HG02884 (cell line): ENCODE results near the gene TARS1.

ENCODE experiments used
- ATAC-seq: cut with Tn5 transposase; IDR thresholded peaks from one replicate; pipeline ENCODE4 v1.9.1; 2021; ENCODE audit warnings: mild to moderate bottlenecking, moderate library complexity; ENCODE audit not compliant: unreplicated experiment

Gene TARS1

GRCh38 chr5:33438996-33439395 is 1.8 kb upstream of the TARS1 start:
- no peak for ATAC-seq

GRCh38 chr5:33439905-33440481 is 772 bp upstream of the TARS1 start:
- peak; percentile 2 for ATAC-seq

GRCh38 chr5:33441241-33442177 is 744 bp downstream of the TARS1 start:
- ATAC-seq: peak; percentile 31

GRCh38 chr5:33444542-33444941 is 3.8 kb downstream of the TARS1 start:
- ATAC-seq: no peak

- no peak for ATAC-seq
These were observed 5.0 kb downstream of the TARS1 start for GRCh38 chr5:33445798-33446197.

GRCh38 chr5:33448118-33448517 is 7.4 kb downstream of the TARS1 start:
- no peak for ATAC-seq

- ATAC-seq: no peak
These were observed 16.4 kb downstream of the TARS1 start for GRCh38 chr5:33457126-33457525.

DNA sequence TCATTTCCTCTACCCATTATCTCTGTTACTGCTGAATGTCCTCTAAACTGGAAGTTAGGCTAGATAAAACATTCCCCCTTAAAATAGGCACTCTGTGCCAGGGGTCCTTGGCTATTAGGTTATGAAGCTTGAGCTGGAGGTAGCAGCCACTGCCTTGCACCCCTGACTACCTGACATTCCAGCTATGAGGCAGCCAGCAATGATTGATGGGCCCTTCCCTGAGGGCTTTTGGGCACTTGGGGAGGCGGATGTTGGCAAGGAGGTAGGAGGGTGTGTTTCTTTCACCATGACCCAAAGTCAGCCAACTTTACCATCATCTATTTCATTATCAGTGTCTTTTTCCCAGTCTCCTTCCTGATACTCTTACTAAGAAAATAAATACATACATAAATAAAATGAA is 17.1 kb downstream of the TARS1 start:
- ATAC-seq: no peak

DNA sequence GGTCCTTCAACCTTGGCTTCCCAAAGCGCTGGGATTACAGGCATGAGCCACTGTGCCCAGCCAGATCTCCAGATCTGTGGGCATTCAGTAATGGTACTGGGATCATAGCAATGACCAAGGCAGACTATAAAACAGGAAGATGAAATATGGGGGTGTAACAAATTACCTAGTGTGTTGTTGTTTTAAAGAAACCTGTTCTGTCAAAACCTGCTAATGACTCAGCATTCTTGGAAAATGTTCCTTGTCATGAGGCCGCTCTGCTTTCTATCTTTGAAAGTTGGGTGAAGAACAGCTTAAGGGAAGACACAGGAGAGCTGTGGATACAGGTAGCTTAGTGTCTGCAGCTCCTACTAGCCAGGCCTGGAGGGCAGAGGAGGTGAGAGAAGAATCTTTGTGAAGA is 19.4 kb downstream of the TARS1 start:
- ATAC-seq: no peak

GRCh38 chr5:33462456-33462855 is 21.7 kb downstream of the TARS1 start:
- ATAC-seq: no peak

DNA sequence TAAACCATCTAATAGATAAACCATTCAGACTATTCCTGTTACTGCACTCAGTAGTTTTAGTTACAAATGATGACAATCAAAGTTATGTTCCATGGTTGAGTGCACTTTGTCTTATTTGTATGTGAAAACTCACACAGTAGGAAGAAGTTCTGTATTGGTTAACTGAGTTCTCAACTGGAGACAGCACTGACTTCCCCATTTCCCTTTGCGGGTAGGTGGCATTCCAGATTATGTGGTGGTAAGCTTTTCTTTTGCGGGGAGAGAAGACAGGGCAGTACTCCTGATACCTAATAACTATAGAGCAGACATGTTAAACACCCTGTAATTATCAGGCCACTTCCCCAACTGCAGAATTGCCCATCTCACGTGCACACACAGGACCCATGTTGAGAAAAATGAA is 24.4 kb downstream of the TARS1 start:
- no peak for ATAC-seq

DNA sequence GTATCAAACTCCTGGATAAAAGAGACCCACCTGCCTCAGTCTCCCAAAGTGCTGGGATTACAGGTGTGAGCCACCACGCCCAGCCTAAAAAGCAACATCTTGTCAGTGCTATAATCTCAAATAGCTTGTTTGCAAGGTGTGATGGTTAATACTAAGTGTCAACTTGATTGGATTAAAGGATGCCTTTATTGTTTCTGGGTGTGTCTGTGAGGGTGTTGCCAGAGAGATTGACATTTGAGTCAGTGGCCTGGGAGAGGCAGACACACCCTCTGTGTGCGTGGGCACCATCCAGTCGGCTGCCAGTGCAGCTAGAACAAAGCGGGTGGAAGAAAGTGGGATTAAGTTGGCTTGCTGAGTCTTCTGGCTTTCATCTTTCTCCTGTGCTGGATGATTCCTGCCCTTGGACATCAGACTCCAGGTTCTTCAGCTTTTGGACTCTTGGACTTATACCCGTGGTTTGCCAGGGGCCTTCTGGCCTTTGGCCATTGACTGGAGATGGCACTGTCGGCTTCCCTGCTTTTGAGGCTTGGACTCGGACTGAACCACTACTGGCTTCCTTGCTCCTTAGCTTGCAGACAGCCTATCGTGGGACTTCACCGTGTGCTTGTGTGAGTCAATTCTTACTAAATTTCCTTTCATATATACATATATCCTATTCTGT is 28.1 kb downstream of the TARS1 start:
- ATAC-seq: no peak

GRCh38 chr5:33470544-33470943 is 29.8 kb downstream of the TARS1 start:
- ATAC-seq: peak; percentile 59

GRCh38 chr5:33472805-33473409 is 32.1 kb downstream of the TARS1 start:
- no peak for ATAC-seq

GRCh38 chr5:33474004-33474403 is 33.2 kb downstream of the TARS1 start:
- ATAC-seq: no peak

- no peak for ATAC-seq
These were observed 34.2 kb downstream of the TARS1 start for GRCh38 chr5:33474931-33475499.

DNA sequence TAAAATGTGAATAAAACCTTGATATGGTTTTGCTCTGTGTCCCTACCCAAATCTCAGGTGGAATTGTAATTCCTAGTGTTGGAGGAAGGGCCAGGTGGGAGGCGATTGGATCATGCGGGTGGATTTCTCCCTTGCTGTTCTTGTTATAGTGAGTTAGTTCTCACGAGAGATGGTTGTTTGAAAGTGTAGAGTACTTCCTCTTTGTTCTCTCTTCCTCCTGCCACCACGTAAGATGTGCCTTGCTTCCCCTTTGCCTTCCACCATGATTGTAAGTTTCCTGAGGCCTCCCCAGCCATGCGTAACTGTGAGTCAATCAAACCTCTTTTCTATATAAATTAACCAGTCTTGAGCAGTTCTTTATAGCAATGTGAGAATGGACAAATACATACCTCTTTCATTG is 34.9 kb downstream of the TARS1 start:
- no peak for ATAC-seq

- ATAC-seq: no peak
These were observed 36.2 kb downstream of the TARS1 start for GRCh38 chr5:33476992-33477391.

DNA sequence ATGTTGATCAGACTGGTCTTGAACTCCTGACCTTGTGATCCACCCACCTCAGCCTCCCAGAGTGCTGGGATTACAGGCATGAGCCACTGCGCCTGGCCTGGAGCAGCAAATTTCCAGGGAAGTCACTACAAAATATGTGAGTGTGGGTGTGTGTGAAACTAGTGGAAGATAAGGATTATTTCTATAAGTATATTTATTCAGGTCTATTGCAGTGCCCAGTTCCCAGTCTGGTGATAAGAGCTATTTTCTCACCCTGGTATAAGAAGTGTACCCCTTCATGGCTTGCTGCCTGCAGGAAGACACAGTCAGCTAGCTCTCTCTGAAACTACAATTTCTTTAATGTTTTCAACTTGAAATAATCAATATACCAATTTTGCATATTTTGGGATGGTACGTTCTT is 37.1 kb downstream of the TARS1 start:
- no peak for ATAC-seq

GRCh38 chr5:33479311-33479710 is 38.5 kb downstream of the TARS1 start:
- no peak for ATAC-seq

- no peak for ATAC-seq
These were observed 40.1 kb downstream of the TARS1 start for GRCh38 chr5:33480876-33481275.
